Activated CD4-positive, alpha-beta T cell treated with anti-CD3 and anti-CD28 coated beads for 4 hours (primary cell): ENCODE measurements around the gene IER2.
"Not testable (repeated sequence)": the region's sequence is repeated elsewhere in the genome, so short reads cannot be mapped to it uniquely, and the experiment has no call there.

Experiments
- DNase-seq, 2 donors: peaks; one replicate each; pipeline ENCODE4 v3.0.0-alpha.2; 2020

IER2 gene

DNA sequence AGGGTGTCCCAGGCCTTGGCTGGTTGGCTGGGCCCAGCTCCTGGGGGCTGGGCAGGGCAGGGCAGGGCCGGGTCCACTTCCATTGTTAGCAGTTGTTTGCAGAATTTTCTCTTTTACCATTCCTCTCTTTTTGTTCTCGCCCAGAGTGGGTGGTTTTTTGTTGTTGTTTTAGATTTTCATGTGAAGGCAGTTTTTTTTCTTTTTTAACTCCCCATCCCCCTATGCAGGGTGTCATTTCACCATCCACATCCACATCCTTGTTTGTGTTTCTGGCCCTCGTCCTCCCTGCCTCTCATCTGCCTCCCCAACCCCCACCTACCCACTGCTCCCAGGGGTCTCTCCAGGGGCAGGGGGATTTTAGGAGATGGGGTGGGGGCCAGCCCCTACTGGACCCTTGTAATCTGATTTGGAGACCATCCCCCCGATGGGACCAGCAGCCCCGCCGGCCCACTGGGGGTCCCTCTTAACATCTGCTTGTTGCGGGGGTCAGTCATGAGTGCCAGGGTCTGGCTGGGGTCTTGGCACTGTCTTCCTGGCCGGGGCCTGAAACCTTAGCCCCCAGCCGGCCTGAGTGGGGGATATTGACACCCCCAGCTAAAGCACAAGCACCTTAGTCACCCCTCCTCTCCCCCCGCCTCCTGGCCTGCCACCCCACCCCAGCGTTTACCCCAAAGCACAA is 10.4 kb upstream of the IER2 start:
- no peak for DNase-seq

DNA sequence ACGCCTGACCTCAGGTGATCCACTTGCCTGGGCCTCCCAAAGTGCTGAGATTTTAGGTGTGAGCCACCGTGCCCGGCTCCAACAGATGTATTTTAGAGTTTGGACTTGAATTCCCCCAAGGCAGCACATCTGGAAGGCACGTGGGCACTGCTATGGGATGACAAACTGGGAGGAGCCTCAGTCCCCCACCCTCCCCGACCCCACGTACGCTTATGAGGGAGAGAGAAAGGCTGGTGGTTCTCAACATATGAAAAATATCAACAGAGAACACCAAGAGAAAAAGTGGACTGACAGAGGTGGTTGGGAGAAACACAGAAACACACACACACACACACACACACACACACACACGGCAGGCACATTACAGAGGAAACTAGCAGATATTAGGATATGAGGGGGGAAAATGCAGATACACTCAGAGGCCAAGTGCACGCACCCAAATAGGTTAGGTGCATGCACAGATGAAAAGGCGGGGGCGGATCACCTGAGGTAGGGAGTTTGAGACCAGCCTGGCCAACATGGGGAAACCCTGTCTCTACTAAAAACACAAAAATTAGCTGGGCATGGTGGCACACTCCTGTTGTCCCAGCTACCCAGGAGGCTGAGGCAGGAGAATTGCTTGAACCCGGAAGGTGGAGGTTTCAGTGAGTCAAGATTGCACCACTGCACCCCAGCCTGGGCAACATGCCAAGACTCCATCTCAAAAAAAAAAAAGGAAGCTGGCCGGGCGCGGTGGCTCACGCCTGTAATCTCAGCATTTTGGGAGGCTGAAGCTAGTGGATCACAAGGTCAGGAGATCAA is 3.2 kb upstream of the IER2 start:
- no peak for DNase-seq

DNA sequence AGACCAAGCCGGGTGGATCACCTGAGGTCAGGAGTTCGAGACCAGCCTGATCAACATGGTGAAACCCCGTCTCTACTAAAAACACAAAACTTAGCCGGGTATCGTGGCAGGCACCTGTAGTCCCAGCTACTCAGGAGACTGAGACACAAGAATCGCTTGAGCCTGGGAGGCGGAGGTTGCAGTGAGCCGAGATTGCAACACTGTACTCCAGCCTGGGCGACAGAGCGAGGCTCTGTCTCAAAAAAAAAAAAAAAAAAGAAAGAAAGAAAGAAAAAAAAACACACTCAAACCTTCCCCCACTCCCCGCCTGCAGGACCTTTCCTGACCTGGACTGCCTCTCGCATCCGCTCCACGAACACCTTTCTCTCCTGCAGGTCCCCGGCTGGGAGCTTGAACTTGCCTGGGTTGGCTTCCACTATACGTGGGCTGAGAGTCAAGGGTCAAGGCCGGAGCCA is 1.0 kb upstream of the IER2 start:
- not testable (repeated sequence) for DNase-seq

DNA sequence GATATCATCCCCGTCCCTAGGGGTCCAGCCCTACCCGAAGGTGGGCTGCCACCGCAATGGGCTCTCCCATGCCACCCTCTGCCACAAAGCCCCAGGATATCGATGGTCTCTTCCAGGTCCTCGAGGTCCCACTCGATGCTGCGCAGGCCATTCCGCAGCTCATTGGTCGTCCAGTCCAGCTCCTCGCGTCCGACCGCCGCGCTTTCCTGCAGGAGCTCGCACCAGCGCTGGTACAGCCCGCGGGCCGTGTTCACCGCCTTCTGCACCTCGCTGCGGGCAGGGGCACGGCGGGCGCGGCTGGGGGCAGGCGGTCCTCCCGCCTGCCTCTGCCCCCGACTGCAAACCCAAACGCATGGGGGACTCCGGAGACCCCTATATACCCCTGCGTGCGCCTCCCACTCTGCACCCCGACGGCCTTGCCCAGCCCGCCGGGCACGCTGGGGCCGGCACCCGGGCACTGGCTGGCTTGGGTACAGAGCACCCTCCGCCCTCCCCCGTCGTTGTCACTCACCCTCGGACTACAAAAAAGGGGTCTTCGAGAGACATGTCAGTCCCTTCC is 504 bp upstream of the IER2 start:
- no peak for DNase-seq

DNA sequence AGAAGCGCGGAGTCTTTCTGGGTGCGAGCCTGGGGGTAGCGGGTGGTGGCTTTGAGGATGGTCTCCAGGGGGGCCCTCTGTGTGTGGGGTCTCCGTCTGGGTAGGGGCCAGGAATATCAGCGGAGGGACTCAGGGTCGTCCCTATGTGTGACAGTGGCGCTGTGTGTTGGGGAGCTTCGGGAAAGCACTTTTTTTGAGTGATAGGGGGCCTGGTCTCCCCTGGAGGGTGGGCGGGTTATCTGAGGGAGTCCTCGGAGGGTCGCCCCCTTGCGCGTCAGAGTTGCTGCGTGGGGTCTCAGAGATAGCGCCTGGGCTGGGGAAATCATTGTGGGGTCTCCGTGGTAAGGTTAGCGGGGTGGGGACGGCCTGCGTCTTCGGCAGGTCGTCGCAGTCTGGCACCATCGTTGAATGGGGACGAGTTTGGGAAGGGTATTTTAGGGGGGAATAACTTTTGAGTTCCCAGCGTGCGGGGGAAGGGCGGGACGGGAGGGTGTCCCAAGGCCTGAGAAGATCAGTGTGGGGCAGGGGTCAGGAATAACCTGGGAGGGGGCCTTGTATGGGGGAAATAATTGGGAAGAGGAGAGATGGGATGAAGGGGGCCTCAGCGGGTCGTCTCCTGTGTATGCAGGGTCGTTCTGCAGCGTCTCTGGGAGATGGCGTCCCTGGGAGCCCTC is 857 bp downstream of the IER2 start:
- DNase-seq = peak; percentile 20 to 45

DNA sequence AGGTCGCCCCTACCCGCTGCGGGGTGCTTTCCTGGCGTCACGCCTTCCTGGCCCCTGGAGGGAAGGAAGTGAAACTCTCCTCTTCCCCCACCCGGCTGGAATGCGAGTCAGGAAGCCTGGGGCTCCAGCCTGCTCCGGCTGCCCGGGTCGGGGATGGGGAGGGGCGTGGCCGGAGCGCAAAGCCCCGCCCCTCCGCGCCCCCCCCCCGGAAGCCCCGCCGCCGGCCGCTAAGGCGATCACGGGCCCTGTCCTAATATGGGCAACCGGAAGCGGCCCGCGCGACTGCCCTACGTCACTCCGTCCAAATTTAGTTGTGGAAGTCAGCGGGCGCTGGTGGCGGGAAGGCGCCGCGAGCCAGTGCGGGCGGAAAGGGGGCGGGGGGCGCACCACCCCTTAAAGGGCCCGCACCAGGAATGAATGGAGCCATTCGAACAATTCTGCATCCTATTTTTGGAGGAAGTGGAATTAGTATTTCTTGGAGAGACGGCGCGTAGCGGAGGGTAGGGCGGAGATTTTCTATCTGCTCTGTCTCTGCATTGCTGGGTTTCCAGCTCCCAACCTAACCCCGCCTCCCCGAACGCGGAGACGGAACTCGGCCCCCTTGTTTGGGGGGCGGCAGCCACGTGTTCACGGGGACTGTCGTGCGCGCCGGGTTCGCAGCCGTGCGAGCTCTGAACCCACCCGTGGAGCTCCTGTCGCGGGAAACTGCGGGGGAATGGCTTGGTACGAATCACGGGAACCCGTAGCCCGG is 1.6 kb downstream of the IER2 start:
- peak; percentile 94 to 95 for DNase-seq

DNA sequence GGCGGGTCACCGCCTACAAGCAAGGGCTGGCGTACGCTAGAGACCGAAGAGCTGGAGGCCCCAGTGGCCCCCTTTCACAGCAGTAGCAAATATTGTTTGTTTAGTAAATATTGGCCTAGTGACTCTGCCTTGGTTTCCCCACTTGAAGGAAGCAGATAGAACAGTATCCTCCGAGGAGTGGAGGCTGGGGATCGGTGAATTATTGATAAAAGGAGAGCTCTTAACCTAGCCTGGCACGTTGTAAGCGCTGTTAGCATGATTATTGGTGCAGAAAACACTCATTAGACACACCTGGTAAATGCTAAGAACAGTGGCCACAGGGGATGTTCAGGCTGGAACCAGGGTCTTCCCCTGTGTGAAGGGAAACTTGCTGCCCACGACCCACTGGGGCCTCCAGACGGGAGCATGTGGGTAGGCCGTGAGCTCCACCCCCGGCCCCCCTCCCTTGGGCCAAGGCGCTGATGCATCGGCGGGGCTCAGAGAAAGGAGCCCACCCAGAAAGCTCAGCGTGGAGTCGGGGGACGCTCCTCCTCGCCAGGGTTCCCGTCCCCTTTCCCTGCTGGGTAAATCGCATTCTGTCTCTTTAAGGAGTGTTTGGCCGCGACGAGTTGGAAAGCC is 2.3 kb downstream of the IER2 start:
- no peak for DNase-seq

DNA sequence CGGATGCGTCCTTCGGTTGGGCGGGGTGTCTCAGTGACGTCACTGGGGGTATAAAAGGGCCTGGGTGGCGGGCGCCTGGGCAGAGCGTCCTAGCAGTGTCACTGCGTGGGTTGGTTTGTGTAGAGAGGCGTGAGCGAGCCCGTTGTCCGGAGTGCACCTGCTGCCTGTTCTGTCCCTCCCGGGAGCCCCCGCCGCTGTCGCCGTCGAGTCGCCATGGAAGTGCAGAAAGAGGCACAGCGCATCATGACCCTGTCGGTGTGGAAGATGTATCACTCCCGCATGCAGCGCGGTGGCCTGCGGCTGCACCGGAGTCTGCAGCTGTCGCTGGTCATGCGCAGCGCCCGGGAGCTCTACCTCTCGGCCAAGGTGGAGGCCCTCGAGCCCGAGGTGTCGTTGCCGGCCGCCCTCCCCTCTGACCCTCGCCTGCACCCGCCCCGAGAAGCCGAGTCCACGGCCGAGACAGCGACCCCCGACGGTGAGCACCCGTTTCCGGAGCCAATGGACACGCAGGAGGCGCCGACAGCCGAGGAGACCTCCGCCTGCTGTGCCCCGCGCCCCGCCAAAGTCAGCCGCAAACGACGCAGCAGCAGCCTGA is 2.9 kb downstream of the IER2 start:
- DNase-seq = peak; percentile 97 to 99

DNA sequence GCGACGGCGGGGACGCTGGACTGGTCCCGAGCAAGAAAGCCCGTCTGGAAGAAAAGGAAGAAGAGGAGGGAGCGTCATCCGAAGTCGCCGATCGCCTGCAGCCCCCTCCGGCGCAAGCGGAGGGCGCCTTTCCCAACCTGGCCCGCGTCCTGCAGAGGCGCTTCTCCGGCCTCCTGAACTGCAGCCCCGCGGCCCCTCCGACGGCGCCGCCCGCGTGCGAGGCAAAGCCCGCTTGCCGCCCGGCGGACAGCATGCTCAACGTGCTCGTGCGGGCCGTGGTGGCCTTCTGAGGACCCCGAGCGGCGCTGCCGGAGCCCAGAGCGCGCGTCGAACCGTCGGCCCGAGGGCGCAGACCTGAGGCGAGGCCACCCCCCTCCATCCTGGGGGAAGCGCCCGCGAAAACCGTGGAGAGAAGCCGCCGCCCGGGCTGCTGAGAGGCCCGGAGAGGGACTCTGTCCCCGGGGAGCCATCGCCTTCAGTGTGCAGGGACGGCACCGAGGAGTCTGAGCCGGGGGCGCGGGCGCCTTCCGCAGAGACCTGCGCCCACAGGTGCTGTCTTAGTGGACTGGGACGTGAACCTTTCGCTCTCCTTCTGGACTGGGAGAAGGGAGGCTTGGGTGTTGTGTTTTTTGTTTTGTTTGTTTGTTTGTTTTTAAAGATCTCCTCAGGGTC is 3.5 kb downstream of the IER2 start:
- DNase-seq = peak in 1 of 2 donors; percentile 16

DNA sequence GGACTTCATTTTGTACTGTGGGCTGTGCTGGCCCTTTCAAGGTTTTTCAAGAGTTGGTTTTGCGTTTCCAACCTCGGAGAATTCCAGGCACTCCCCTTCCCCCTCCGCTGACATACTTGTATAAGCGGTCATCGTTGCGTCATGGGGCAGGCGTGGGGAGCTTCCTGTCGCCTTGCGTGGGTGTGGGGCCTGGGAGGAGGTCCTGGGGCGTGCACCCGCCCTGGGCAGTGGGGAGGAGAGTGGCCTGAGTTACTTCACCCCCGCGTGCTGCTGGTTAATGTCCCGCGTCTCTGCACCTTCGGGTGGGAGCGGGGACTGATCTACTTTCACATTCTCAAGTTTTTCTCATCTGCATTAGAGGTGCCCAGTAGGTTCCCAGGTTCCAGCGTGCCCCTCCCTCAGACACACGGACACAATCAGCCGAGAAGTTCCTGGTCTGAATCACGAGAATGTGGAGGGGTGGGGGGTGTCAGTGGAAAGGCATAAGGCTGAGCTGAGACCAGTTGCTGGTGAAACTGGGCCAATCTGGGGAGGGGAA is 4.1 kb downstream of the IER2 start:
- DNase-seq = peak; percentile 61 to 69

DNA sequence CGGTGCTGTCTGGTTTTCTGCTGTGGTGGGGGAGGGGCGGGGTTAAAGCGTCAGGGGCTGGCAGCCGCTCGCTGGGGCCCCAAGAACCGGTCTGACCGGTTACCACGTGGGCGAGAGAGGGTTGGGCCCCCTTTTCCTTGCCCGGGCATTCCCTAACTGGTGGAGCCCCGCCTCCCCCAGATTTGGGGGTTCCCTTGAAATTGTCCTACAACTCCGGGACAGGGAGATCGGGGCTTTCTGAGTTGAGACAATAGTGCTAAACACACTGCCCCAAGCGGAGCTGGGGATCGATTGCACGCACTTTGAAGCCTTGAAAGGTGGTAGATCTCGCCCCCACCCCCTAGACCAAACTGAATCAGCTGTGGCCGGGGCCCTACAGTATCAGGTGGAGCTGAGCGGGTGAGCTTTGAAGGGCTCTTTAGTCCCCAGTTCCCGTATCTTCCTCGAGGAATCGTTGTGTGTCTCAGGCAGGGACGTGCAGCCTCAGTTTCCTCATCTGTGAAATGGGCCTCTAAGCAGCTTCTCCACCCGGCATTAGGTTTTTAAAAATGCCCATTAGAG is 4.8 kb downstream of the IER2 start:
- DNase-seq = peak; percentile 73 to 78

DNA sequence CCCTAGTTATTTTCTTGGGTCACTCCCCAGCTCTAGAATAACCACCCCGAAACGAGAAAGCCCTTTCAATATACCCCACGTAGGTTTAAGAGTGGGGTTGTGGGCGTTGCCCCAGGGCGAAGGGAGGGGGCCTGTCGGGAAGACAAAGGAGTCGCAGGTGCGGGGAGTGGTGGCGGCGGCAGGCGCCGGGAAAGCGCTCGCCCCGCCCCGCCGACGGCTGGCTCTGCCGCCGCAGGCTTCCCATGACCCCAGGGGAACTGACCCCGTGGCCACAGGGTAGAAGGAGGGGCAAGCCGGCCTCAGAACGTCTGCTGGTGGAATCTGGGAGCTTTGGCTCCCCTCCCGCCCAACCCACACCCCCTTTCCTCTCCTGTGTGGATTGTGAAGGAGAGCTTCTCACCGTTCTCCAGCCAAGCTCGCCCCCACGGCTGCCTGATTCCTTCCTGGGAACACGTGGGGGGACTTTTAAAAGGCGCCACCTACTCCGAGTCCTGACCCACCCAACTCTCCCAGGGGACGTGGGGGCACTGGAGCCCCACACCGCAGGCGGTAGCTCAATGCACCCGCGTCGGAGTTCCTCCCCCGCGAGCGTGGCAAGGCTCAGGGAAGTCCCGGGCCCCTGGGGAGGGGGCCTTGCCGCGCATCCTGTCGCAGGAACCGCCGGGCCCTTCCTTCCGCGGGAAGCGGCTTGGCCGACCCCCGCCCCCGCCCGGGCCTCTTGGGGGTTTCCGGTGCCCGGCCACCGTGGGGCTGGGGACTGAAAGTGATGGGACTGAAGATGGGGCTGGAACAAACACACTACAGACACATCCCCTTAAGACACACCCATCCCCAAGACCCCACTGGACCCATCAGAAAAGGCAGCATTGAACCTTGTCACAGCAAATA is 5.5 kb downstream of the IER2 start:
- peak; percentile 60 to 73 for DNase-seq

DNA sequence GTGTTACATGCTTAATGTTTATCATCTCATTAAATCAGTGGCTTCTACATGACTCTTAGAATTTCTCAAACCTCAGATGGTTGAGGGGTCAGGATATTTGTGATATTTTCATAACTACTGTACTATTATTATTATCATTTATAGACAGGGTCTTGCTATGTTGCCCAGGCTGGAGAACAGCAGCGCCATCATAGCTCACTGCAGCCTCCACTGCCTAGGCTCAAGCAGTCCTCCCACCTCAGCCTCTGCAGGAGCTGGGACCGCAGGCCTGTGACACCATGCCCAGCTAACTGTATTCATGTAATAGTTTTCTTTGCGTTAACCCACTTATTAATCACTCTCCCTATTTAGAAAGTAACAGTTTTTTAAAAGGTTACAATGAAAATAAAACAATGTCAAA is 9.5 kb downstream of the IER2 start:
- DNase-seq = no peak

DNA sequence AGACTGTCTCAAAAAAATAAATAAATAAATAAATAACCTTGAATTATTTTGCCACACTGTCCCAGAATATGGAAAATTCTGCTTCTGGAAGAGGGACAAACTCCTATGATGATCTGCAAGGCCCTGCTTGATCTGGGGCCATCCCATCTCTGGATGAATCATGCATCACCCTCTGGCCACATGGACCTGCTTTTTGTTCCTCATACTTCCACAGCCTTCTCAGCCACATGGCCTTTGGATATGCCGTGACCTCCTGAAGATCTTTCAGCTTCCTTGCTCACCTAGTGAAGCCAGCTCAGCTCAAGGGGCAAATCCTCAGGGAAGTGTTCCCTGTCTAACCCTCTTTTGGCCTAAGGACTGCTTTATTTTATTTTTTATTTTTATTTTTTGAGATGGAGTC is 10.3 kb downstream of the IER2 start:
- DNase-seq = no peak

DNA sequence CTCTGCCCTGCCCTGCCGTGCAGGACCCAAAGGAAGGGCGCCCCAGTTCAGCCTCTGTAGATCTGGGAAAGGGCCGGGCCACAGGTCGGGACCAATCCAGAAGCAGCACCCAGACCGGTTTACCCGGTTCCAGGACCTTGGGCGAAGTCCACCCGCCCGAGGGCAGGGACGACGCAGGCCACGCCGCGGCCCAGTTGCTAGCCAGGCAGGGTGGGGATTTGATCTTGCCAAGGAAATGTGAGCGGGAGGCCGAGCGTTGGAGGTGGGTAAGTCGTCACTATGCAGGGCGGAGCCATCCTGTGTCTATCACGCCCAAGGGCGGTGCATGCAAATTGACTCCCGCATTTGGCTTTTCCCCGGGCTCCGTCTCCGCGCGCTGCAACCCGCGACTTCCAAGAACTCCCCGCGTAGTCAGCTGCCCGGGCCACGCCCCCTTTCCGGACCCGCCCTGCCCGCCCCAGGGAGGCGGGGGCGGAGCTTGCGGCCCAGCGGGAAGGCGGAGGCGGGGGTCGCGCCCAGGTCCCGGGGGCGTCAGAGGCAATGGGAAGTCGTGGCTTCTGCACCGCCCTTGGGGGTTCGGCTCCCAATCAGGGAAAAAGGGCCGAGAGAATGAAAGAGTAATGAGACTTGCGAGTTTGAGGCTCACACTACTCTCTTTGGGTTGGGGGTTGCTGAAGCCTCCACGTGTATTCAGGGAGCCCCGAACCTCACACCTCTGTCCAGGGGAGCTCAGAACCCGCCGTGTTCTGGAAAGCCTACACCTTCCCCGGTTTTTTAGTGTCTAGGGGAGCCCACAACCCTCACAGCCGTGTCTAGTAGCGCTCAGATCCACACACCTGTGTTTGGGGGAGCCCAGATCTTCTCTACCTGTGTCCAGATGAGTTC is 12.8 kb downstream of the IER2 start:
- DNase-seq = peak; percentile 90 to 91

DNA sequence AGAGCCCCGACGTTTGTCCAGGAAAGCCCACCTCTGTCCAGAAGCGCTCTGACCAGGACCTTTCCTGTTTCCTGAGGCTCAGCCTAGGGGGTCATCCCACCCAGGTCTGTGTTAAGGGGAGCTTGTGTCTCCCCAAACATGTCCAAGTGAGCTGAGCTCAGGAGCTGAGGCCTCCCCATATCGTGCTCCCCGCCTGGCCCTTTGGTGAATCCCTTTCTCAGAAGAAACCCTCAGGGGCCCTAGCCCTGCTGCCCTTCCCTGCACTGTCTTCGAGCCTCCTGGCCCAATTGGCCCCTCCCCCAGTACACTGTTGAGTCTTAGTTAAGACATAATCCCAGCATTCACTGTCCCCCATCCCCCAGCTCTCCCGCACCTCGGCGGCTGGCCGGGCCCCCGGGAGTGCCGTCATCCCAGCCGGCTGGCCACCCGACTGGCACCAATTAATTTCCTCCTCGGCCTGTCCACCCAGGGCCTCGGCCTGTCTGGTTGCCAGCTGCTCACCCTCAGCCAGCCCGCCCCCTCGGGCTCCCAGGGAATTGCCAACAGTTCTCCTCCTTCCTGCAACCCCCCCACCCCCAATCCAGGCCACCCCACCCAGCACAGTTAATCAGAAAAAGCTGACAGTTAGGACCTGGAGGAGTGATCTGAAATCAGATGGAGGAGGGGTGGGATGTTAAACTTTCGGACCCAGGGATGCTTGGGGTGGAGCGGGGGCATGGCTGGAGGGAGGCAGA is 13.6 kb downstream of the IER2 start:
- peak; percentile 34 to 40 for DNase-seq

DNA sequence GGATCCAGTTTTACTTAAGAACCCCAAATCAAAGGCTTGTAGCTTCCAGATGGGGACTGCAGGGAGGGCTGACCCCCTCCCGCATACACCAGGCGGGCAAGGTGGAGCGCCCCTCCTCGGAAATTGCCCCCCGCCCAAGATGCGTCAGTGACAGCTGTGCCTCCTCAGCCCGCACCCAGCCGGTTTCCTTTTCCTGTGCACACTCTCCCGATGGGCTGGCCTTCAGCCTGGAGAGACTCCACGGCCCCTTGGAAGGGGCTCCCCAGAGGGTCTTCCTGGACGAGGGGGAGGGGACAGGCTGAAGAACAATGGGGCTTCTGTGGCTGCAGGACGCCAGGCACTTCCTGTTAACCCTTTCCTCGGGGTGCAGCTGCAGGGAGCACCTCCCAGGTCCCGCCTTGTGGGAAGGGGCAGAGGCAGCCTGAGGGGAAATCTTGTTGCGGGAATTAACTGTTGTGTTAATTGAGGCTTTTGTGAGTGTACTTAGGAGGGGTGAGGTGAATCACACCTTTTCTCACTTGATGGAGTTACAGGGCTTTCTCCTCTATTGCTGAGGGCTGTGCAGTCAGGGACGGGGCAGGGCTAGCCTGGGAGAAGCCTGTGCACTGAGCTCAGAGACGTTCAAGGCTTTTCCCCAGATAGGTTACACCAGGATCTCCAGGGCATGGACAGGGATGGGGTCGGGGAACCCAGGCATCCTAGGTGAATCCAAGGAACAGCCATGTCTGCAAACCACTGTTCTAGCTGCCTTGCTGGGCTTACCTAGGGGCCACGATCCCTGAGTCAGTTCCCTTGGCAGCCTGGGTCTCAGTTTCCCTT is 14.3 kb downstream of the IER2 start:
- DNase-seq = peak; percentile 29 to 34
